T-helper 2 cell (primary cell): ENCODE data around the gene EVA1C.
"Not testable (repeated sequence)": the region's sequence is repeated elsewhere in the genome, so short reads cannot be mapped to it uniquely, and the experiment has no call there.

Source experiments
- DNase-seq, 5 experiments: peaks; one replicate each; pipeline versions ENCODE4 v3.0.0 to v3.0.0-alpha.2; 2012 to 2022

The EVA1C gene

DNA sequence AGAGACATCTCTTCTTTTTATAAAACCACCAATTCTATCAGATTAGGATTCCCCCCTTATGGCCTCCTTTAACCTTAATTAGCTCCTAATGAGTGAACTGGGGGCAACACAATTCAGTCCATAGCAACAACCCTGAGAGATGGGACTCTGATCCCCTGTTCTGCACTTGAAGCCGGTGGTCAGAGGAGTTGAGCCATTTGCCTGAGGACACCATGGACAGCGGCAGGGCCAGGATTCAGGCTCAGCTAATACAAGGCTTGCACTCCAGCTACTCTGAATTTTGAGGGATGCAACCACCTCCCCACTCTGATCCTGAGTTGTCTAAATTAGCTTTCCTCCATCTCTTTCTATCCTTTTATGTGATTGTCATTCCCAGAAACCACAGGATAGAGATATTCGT lies 93.3 kb downstream of the EVA1C start:
- DNase-seq, result not testable (repeated sequence)

- DNase-seq, result not testable (repeated sequence)
Observed at GRCh38 chr21:32506411-32506965, 94.0 kb downstream of the EVA1C start.

- DNase-seq, result no peak
Observed at GRCh38 chr21:32507342-32507919, 94.9 kb downstream of the EVA1C start.

DNA sequence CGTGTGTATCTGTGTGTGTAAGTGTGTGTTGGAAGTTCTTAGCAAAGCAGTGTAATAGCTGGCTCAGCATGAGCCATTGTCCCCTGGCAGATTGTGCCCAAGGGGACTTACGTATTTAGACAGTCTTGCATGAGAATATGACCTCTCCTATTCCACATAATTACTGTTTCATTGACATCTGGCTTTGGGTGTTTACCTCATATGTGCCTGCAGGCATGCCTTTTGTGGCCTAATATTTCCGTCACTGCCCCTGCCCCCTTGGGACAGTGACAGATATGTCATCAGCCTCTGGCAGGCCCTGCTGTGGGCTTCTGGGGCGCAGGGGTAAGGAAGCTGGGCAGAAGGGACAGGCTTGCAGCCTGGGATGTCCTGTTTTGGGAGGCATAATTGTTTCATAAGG lies 95.5 kb downstream of the EVA1C start:
- DNase-seq, result not testable (repeated sequence)

GRCh38 chr21:32508558-32508957 lies 96.1 kb downstream of the EVA1C start:
- no peak for DNase-seq

DNA sequence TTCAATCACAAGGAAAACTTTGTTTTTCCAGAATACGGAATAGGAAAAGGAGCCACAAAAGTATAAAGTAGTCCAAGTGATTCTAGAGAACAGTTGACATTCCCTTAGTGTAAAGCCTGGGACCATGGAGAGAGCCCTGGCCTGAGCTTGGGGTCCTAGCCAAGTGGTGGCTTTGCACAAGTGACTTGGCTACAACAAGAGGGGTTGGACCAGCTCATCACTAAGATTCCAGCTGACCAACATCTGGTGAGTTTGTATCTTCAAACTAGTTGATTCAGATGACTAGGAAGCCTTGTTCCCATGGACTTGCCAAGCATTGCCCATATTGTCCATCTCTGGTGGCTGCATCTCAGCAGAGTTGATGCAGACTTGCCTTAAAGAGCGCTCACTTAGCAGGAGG lies 96.5 kb downstream of the EVA1C start:
- DNase-seq, result not testable (repeated sequence)

- DNase-seq, result no peak
Observed at GRCh38 chr21:32514275-32515055, 102.0 kb downstream of the EVA1C start.

- DNase-seq, result no peak
Observed at GRCh38 chr21:32515874-32516273, 103.4 kb downstream of the EVA1C start.

DNA sequence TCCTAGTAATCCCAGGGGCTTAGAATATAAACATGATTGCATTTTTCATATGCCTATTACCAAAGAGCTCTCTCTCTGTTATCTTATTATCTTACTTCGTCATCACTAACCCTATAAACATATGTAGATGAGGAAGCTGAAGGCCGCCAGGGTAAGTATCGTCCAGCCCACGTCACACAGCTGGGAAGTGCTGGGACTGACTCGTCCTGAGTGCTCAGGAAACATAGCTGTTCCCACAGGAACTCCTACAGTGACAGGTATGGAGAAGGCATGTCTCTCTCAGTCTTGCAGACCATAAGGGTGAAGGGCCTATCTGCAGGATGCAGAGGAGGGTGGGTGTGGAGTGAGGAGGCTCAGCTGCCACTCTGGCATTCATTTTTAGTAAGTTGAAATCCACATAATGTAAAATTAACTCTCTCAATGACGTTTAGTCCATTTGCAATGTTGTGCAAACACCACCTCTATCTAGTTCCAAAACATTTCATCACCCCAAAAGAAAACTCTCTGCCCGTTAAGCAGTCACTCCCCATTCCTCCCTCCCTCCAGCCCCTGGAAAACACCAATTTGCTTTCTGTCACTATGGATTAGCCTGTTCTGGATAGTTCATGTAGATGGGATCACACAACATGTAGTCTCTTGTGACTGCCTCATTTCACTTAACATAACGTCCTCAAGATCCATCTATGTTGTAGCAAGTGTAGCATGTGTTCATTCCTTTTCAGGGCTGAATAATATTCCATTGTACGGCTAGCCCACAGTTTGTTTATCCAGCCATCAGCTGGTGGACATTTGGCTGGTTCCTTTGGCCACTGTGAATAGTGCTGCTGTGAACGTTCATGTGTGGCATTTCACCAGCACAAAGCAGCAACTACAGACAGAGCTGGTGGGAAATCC lies 104.5 kb downstream of the EVA1C start:
- no peak for DNase-seq

DNA sequence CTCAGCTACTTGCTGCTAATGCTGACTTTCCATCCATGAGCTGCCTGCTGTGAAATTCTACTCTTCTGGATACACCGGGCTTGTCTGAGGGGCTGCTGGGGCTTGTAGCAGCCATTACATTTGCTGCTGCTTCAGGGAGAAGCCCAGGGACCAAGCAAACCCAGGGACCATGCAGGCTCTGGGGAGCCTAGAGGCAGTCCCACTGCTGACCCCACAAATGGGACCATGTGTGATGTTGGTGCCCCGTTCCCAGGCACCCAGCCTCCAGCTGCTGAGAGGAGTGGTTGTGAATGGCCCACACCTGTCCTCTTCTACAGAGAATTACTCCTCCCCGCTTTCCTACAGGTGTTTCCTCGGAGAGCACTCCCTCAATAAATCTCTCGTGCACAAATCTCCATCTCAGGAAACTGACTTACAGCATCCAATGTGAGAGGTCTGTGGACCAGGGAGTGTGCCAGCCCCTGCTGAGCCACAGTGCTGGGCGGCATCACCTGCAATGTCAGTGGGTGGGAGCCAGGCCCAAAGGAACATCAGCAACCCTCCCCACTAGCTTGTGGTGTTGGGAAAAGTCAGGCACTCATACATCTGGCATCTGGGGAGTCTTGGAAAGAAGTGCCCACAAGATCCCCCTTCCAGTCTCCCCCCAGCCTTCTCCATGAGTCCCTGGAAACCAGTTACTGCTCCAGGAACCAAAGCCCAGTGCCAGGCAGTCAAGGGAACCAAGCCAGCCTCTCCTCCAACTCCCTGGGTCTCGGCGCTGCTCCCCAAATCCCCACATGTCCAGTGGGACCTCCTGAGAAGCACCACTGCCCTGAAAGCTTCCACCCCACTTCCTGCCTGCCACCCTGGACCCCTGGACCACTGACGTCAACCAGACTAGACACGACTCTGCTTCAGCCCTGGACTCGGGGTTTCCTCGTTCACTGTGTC lies 107.7 kb downstream of the EVA1C start:
- DNase-seq, result no peak

DNA sequence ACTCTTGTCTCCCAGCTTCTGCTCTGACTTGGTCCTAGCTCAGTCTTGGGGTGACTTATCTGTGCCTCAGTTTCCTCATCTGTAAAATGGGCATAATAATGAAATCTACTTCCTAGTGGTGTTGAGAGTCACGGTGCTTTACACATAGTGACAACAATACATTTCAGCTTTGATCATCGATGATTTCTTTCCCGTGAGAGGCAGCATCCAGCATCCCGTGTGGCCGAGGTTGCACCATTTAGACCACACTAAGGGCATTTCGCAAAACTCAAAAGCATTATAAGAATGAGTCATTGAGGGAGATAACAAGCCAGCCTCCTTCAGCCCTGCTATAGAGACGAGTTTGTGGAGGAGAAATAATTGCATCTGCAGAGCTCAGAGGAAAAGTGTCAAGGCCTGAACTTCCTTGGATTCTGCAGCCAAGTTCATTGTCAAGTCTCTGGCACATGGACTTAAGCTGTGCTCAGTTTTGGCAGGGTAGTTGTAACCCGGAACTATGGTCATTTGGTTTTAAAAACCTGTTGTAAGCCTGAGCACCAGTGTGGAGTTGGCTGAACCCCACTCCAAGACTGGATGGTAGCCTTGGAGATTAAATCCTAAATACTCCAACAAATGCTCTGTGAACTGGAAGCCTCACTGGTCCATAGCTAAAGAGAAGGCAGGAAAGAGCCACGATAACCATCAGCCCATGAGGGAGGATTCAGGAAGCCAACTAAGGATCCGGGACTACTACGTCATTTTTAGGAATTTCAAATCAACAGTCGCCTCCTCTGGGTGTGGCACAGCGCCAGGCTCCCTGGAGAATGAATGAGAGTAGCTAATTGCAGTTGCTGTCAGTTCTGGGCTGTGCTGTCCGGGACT lies 108.6 kb downstream of the EVA1C start:
- no peak for DNase-seq

GRCh38 chr21:32521736-32522355 lies 109.3 kb downstream of the EVA1C start:
- no peak for DNase-seq

DNA sequence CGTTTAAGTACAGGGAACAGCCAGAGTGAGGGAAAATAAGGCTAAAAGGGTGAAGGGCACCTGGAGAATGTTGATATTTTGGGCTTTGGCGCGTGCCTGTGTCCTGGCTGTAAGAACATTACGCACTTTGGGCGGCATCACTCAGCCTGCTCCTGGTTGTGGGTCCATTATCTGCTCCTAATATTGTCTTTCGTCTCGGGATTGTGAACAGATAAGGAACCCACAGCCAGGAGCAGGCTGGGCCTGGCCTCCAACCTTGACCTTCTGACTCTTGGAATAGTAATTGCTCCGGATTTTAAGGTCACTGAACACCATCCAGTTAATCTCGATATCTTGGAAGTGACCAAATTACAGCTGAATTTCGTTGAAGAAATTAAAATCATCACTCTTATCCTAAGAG lies 111.0 kb downstream of the EVA1C start:
- no peak for DNase-seq

- DNase-seq, result no peak
Observed at GRCh38 chr21:32523988-32524719, 111.6 kb downstream of the EVA1C start.

GRCh38 chr21:32525282-32525681 lies 112.8 kb downstream of the EVA1C start:
- no peak for DNase-seq

GRCh38 chr21:32529679-32530078 lies 117.2 kb downstream of the EVA1C start:
- DNase-seq, result no peak

GRCh38 chr21:32530809-32531208 lies 118.3 kb downstream of the EVA1C start:
- not testable (repeated sequence) for DNase-seq

DNA sequence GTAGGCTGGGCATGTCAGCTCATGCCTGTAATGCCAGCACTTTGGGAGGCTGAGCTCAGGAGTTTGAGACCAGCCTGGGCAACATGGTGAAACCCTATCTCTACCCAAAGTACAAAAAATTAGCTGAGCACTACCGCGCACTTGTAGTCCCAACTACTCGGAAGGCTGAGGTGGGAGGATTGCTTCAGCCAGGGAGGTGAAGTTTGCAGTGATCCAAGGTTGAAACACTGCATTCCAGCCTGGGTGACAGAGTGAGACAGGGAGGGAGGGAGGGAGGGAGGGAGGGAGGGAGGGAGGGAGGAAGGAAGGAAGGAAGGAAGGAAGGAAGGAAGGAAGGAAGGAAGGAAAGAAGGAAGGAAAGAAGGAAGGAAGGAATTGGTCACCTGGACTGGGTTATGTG lies 119.1 kb downstream of the EVA1C start:
- not testable (repeated sequence) for DNase-seq

- no peak for DNase-seq
Observed at GRCh38 chr21:32532636-32533035, 120.1 kb downstream of the EVA1C start.

DNA sequence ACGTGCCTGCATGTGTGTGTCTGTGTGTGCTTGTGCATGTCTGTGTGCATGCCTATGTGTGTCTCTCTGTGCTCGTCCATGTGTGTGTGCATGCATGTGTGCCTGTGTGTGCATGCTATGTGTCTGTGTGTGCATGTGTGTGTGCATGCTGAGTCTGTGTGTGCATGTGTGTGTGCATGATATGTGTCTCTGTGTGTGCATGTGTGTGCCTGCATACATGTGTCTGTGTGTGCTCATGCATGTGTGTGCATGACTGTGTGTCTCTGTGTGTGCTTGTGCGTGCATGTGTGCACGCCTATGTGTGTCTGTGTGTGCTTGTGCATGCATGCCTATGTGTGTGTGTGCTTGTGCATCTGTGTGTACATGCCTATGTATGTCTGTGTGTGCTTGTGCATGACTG lies 120.5 kb downstream of the EVA1C start:
- DNase-seq, result no peak
